ENCODE results near the gene LRRK1. TPM values are rescaled to one million over a fixed set of nuclear protein-coding genes. Genes with fewer than 3 reads are reported as not detected.
A peak's percentile ranks its signal among the peaks of the same experiment; 100 is the strongest.

The LRRK1 gene
- total and polyA plus RNA-seq, 12 donors: 1.5 to 8.1 (median 2.0) TPM

- intact Hi-C loops (cut with DNase I): loop anchor here in 3 of 10 donors (5.0 to 10.0 kb wide), 2 partner anchors 79 to 646 kb away; no protein-coding TSS in a partner anchor
- DNase-seq (no peak), ATAC-seq (no peak)
- WGBS, 2 donors: 93 to 97% methylated on average over 6 of the region's 6 CpGs
- H3K36me3 ChIP-seq: peaks cover 0 to 31% (median 0%) of the 10 kb centered on the region in 9 donors
- TF ChIP-seq, protein P1, sequence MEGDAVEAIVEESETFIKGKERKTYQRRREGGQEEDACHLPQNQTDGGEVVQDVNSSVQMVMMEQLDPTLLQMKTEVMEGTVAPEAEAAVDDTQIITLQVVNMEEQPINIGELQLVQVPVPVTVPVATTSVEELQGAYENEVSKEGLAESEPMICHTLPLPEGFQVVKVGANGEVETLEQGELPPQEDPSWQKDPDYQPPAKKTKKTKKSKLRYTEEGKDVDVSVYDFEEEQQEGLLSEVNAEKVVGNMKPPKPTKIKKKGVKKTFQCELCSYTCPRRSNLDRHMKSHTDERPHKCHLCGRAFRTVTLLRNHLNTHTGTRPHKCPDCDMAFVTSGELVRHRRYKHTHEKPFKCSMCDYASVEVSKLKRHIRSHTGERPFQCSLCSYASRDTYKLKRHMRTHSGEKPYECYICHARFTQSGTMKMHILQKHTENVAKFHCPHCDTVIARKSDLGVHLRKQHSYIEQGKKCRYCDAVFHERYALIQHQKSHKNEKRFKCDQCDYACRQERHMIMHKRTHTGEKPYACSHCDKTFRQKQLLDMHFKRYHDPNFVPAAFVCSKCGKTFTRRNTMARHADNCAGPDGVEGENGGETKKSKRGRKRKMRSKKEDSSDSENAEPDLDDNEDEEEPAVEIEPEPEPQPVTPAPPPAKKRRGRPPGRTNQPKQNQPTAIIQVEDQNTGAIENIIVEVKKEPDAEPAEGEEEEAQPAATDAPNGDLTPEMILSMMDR (IDR thresholded peaks at IDR 0.05): no peak
- H3K4me1 ChIP-seq: peaks cover 0 to 6% (median 0%) of the 10 kb centered on the region in 9 donors
- H3K27me3 ChIP-seq: peaks cover 0 to 2% (median 0%) of the 10 kb centered on the region in 7 donors
- peaks cover 0 to 9% (median 0%) of the 10 kb centered on the region in 11 donors for H3K9me3 ChIP-seq
- no peak overlapping the region for H3K27ac ChIP-seq
- H3K4me3 ChIP-seq: no peak overlapping the region
Measured at GRCh38 chr15:101001056-101001455, 81.9 kb downstream of the LRRK1 start.

- no peak overlapping the region for H3K4me3 ChIP-seq
- intact Hi-C loops (cut with DNase I): loop anchor here in 3 of 10 donors (5.0 to 10.0 kb wide), 2 partner anchors 79 to 647 kb away; no protein-coding TSS in a partner anchor
- peaks cover 0 to 25% (median 0%) of the 10 kb centered on the region in 9 donors for H3K36me3 ChIP-seq
- 93 to 95% methylated on average over 5 of the region's 5 CpGs for WGBS, 2 donors
- no peaks in the 10 kb centered on the region for H3K27me3 ChIP-seq
- DNase-seq (no peak), ATAC-seq (no peak)
- H3K27ac ChIP-seq: no peak overlapping the region
- peaks cover 0 to 9% (median 1%) of the 10 kb centered on the region in 9 donors for H3K4me1 ChIP-seq
- TF ChIP-seq, protein P1 (IDR thresholded peaks at IDR 0.05): no peak
- H3K9me3 ChIP-seq: peaks cover 0 to 9% (median 0%) of the 10 kb centered on the region in 11 donors
Measured at GRCh38 chr15:101001796-101002195, 82.6 kb downstream of the LRRK1 start.

DNA sequence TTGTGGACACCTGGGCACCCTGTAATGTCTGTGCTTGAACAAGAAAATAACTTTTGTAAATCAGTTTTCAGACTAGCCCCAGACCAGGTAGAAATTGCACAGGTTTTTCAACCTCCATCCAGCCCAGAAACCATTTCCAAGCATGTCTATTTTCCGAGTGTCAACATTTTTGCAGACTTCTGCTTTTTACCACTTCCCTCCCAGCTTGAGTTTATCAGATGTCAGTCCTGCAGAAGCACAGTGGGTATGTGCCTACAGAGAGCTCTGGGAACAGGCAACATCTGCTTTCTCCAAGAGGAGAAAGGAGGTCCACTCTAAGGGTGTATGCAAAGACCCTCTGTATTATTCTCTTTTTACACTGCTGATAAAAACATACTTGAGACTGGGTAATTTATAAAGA, 83.9 kb downstream of the LRRK1 start:
- Histone ChIP-seq H3K4me3 (no peak overlapping the region), H3K9me3 (peaks cover 0 to 9% (median 0%) of the 10 kb centered on the region in 11 donors), H3K27me3 (no peaks in the 10 kb centered on the region), H3K4me1 (peaks cover 2 to 21% (median 11%) of the 10 kb centered on the region in 9 donors), H3K27ac (no peak overlapping the region), H3K36me3 (peaks cover 0 to 22% (median 0%) of the 10 kb centered on the region in 9 donors)
- TF ChIP-seq, protein P1 (IDR thresholded peaks at IDR 0.05): no peak
- ATAC-seq (no peak), DNase-seq (peak in 1 of 2 donors; percentile 1)
- WGBS, 2 donors: 81% methylated on average over 1 of the region's 1 CpG
- intact Hi-C loops (cut with DNase I): loop anchor here in 3 of 10 donors (5.0 to 10.0 kb wide), 2 partner anchors 81 to 648 kb away; no protein-coding TSS in a partner anchor

DNA sequence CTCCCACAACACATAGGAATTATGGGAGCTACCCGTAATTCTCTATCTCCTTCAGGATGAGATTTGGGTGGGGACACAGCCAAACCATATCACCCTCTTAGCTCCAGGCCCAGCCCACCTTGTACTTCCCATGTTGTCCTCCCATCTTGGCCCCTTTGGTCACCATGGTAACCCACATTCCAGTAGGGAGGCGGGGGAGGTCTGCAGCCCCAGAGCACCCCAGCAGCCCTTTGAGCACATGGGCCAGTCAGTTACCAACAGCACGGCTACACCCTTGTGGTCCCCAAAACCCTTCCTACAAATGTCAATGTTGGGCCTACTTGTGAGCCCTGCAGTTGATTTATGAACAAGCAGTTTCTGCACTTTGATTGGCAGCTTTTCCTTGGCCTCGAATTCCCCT, 84.5 kb downstream of the LRRK1 start:
- 85 to 88% methylated on average over 4 of the region's 4 CpGs for WGBS, 2 donors
- Histone ChIP-seq H3K27me3 (no peaks in the 10 kb centered on the region), H3K4me3 (no peak overlapping the region), H3K9me3 (peaks cover 0 to 9% (median 0%) of the 10 kb centered on the region in 11 donors), H3K27ac (no peak overlapping the region), H3K4me1 (peaks cover 2 to 28% (median 15%) of the 10 kb centered on the region in 9 donors), H3K36me3 (peaks cover 0 to 22% (median 0%) of the 10 kb centered on the region in 9 donors)
- TF ChIP-seq, protein P1 (IDR thresholded peaks at IDR 0.05): no peak
- ATAC-seq: no peak
- DNase-seq: no peak
- intact Hi-C loops (cut with DNase I): loop anchor here in 3 of 10 donors (5.0 to 10.0 kb wide), 2 partner anchors 81 to 649 kb away; no protein-coding TSS in a partner anchor

All from heart right ventricle (tissue), 16 donors.